NB4 (cell line): Measurements from ENCODE around the gene LRRC41.
"Not testable (repeated sequence)": the region's sequence is repeated elsewhere in the genome, so short reads cannot be mapped to it uniquely, and the experiment has no call there.

Experiments
- CTCF ChIP-seq: IDR thresholded peaks from one replicate; pipeline ENCODE4 v1.5.1; 2012; ENCODE audit warnings: low read depth, low read length
- MAX ChIP-seq: IDR thresholded peaks from 2 replicates; pipeline ENCODE4 v1.6.1; 2011; ENCODE audit warnings: low read depth, low read length
- POLR2A ChIP-seq: IDR thresholded peaks from 2 replicates; pipeline ENCODE4 v1.6.1; 2011; ENCODE audit warnings: mild to moderate bottlenecking; ENCODE audit not compliant: insufficient read length; ENCODE audit errors: extremely low read depth

GRCh38 chr1:46337409-46337808 is 34.0 kb upstream of the LRRC41 start:
- not testable (repeated sequence) for TF ChIP-seq POLR2A, CTCF, MAX
